Endothelial cell of umbilical vein (primary cell): ENCODE results near the gene P2RY1. TPM values are rescaled to one million over a fixed set of nuclear protein-coding genes. Genes with fewer than 3 reads are reported as not detected.

Experiments used
- BruUV-seq: library from RNA; stranded (reverse); fragments of 400-500 nt; replicated peaks from 2 replicates; lab custom pipeline; 2021; lab: Mats Ljungman, UMichigan
- CTCF ChIA-PET: fragments of 300-600, 350-600 bp; sonication (Branson Sonifier 250); formaldehyde crosslinking; loops from one replicate; lab custom pipeline; 2021; ENCODE audit warnings: antibody characterized with exemption, inconsistent platforms; lab: Charles Lee
- POLR2A ChIA-PET: fragments of 300-600, 350-600 bp; sonication (Branson Sonifier 250); formaldehyde crosslinking; loops from one replicate; lab custom pipeline; 2021; ENCODE audit warnings: antibody characterized with exemption, inconsistent platforms; lab: Charles Lee
- DNase-seq: peaks from one replicate; pipeline ENCODE4 v3.0.0-alpha.2; 2011; ENCODE audit warnings: low read depth, low spot score
- FAIRE-seq: peaks from 2 replicates; lab custom pipeline; 2011; peaks lifted over from hg19 to GRCh38; lab: Jason Lieb, UNC
- H2AFZ ChIP-seq: 2 replicates; pipeline ENCODE4 v1.6.0; 2012; ENCODE audit warnings: low read depth, low read length, control low read depth, inconsistent platforms
- H3K27ac ChIP-seq: 2 replicates; pipeline ENCODE4 v1.5.1; 2011; ENCODE audit warnings: low read depth, mild to moderate bottlenecking, control low read depth, low read length, moderate library complexity; ENCODE audit not compliant: insufficient read depth
- H3K27me3 ChIP-seq, 2 experiments: 2 replicates each; pipeline versions ENCODE4 v1.6.0 to v1.6.1; 2011; ENCODE audit warnings: low read length in 2 of 2, mixed read lengths in 1 of 2; ENCODE audit not compliant: control insufficient read depth in 2 of 2, insufficient read depth in 2 of 2
- H3K36me3 ChIP-seq, 2 experiments: 2 replicates in 1 of 2; 3 replicates in 1 of 2; pipeline ENCODE4 v1.5.1; 2011; ENCODE audit warnings: low read length in 2 of 2, mild to moderate bottlenecking in 1 of 2, moderate library complexity in 1 of 2; ENCODE audit not compliant: control insufficient read depth in 2 of 2, insufficient read depth in 2 of 2; ENCODE audit errors: extremely low read depth in 1 of 2
- H3K4me1 ChIP-seq: 3 replicates; pipeline ENCODE4 v1.5.1; 2011; ENCODE audit warnings: mild to moderate bottlenecking, low read length; ENCODE audit not compliant: control insufficient read depth, insufficient read depth; ENCODE audit errors: extremely low read depth
- H3K4me2 ChIP-seq: 2 replicates; pipeline ENCODE4 v1.6.1; 2011; ENCODE audit warnings: low read length, control low read depth, mixed read lengths; ENCODE audit not compliant: insufficient read depth
- H3K4me3 ChIP-seq, 3 experiments: fragments of 200-600 bp in 1 of 3; sonication (generic), shearing (Covaris generic) in 1 of 3; replicated peaks in 1 of 3; 2 replicates each; pipeline ENCODE4 v1.5.1; 2011 to 2016; ENCODE audit warnings: control low read depth in 3 of 3, low read length in 3 of 3, mild to moderate bottlenecking in 2 of 3, inconsistent platforms in 1 of 3, low read depth in 1 of 3, moderate library complexity in 1 of 3; ENCODE audit not compliant: insufficient read depth in 1 of 3
- H3K79me2 ChIP-seq: 2 replicates; pipeline ENCODE4 v1.6.0; 2012; ENCODE audit warnings: low read length, inconsistent platforms; ENCODE audit not compliant: control insufficient read depth, insufficient read depth
- H3K9ac ChIP-seq: replicated peaks from 2 replicates; pipeline ENCODE3; 2011; ENCODE audit warnings: low read length, control low read depth; ENCODE audit not compliant: insufficient read depth; ENCODE audit errors: extremely low read depth
- H3K9me1 ChIP-seq: replicated peaks from 3 replicates; pipeline ENCODE4 v1.6.0; 2011; ENCODE audit warnings: mild to moderate bottlenecking, low read length; ENCODE audit not compliant: control insufficient read depth, insufficient read depth; ENCODE audit errors: extremely low read depth
- H3K9me3 ChIP-seq: replicated peaks from 2 replicates; pipeline ENCODE4 v1.5.1; 2012; ENCODE audit warnings: low read length, inconsistent platforms; ENCODE audit not compliant: control insufficient read depth, insufficient read depth
- H4K20me1 ChIP-seq: replicated peaks from 2 replicates; pipeline ENCODE3; 2011; ENCODE audit warnings: mild to moderate bottlenecking, low read length; ENCODE audit not compliant: control insufficient read depth, insufficient read depth; ENCODE audit errors: extremely low read depth
- EZH2 ChIP-seq: IDR thresholded peaks from 2 replicates; pipeline ENCODE4 v1.6.1; 2012; ENCODE audit warnings: borderline replicate concordance, low read depth, mild to moderate bottlenecking, moderate library complexity, low read length, inconsistent platforms; ENCODE audit not compliant: severe bottlenecking
- FOS ChIP-seq: IDR thresholded peaks from 2 replicates; pipeline ENCODE4 v1.6.1; 2011; ENCODE audit warnings: mild to moderate bottlenecking, low read length, moderate library complexity, borderline replicate concordance; ENCODE audit not compliant: insufficient read depth
- GATA2 ChIP-seq: IDR thresholded peaks from 2 replicates; pipeline ENCODE4 v1.7.0; 2011; ENCODE audit warnings: low read depth, mild to moderate bottlenecking, moderate library complexity, mixed read lengths, low read length; ENCODE audit not compliant: insufficient read length, insufficient read depth
- JUN ChIP-seq: IDR thresholded peaks from 2 replicates; pipeline ENCODE4 v1.6.1; 2011; ENCODE audit warnings: borderline replicate concordance, low read depth; ENCODE audit not compliant: insufficient read length, insufficient read depth
- MYC ChIP-seq: IDR thresholded peaks from one replicate; pipeline ENCODE4 v1.6.1; 2011; ENCODE audit warnings: mild to moderate bottlenecking, low read depth, low read length
- POLR2A ChIP-seq: IDR thresholded peaks from 2 replicates; pipeline ENCODE4 v1.6.1; 2012; ENCODE audit warnings: low read depth, mild to moderate bottlenecking, control low read depth, low read length
- POLR2AphosphoS5 ChIP-seq: IDR thresholded peaks from 2 replicates; pipeline ENCODE4 v1.6.1; 2012; ENCODE audit warnings: low read depth, mild to moderate bottlenecking, control low read depth, low read length, moderate library complexity; ENCODE audit not compliant: insufficient read depth
- dilution Hi-C: fragments of 300-500 bp; cut with MboI; formaldehyde crosslinking; loops from one replicate; pipeline ENCODE4 v1.15.0; 2019; ENCODE audit warnings: low sequenced_read_pairs; ENCODE audit not compliant: extremely low pct_ligation_motif_present
- intact Hi-C: fragments of 100-400 bp; cut with micrococcal nuclease; formaldehyde crosslinking; loops from one replicate; pipeline ENCODE4 v1.10.0; 2022
- polyA plus RNA-seq, 4 experiments: library from polyadenylated mRNA; depleted of rRNA in 3 of 4; stranded (reverse) in 3 of 4; unstranded in 1 of 4; fragments of >200 nt; gene quantifications; 2 replicates each; pipeline versions ENCODE4 v1.2.1 to v1.2.3, GENCODE V29; 2011 to 2012; ENCODE audit warnings: missing spikeins in 1 of 4
- total RNA-seq: library from RNA; stranded (reverse); gene quantifications from 2 replicates; pipeline ENCODE4 v1.2.3, GENCODE V29; 2021
- TF ChIP-seq, protein P1 (sequence below), 2 donors: IDR thresholded peaks; 1 replicate in 1 of 2; 2 replicates in 1 of 2; pipeline ENCODE4 v1.5.1; 2011; ENCODE audit warnings: low read length in 2 of 2, mild to moderate bottlenecking in 2 of 2, moderate library complexity in 2 of 2, control low read depth in 1 of 2, inconsistent platforms in 1 of 2, low read depth in 1 of 2; ENCODE audit not compliant: insufficient read depth in 1 of 2; ENCODE audit errors: extremely low read depth in 1 of 2
- TF ChIP-seq, protein P2 (sequence below): IDR thresholded peaks from 2 replicates; pipeline ENCODE4 v1.6.1; 2011; ENCODE audit not compliant: insufficient read depth, insufficient read length

The P2RY1 gene
- total and polyA plus RNA-seq, 2 donors (not counting 3 experiments of a cell fraction or from before 2014, with no cell fraction given): 0.81 to 1.7 TPM

DNA sequence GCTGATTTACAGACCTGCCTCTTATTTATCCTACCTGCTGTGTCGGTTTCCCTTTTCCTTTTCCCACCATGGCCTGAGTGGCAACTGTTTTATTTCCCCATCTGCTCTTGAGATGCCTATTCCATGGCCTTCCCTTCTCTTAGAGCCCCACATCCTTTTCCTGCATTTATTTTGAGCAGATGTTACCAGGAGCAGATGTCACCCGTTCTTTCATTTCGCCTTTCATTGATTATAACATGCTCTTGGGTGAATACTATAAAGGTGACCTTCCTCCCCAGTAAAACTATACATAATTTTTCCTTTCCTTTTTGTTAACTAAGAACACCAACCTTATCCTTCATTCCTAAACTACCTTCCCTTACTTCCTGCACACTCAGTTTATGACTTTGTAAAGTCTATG lies 8.5 kb upstream of the P2RY1 start:
- dilution Hi-C loops: no loop called here
- no peak overlapping the region for H3K4me3 ChIP-seq
- CTCF ChIA-PET: no interaction called here
- peaks cover 0 to 2% of the 10 kb centered on the region in 2 experiments for H3K27me3 ChIP-seq
- no peaks in the 10 kb centered on the region for H4K20me1 ChIP-seq
- H3K9me1 ChIP-seq: no peaks in the 10 kb centered on the region
- no peak overlapping the region for H3K9ac ChIP-seq
- no TSS peak for BruUV-seq
- H3K36me3 ChIP-seq: no peaks in the 10 kb centered on the region
- DNase-seq (no peak), FAIRE-seq (no peak)
- H3K4me1 ChIP-seq: no peaks in the 10 kb centered on the region
- H3K27ac ChIP-seq: no peak overlapping the region
- POLR2A ChIA-PET: no interaction called here
- intact Hi-C loops: no loop called here
- H3K79me2 ChIP-seq: no peaks in the 10 kb centered on the region
- no peak for TF ChIP-seq EZH2
- H2AFZ ChIP-seq: no peak overlapping the region
- H3K9me3 ChIP-seq: no peaks in the 10 kb centered on the region
- no peak overlapping the region for H3K4me2 ChIP-seq

DNA sequence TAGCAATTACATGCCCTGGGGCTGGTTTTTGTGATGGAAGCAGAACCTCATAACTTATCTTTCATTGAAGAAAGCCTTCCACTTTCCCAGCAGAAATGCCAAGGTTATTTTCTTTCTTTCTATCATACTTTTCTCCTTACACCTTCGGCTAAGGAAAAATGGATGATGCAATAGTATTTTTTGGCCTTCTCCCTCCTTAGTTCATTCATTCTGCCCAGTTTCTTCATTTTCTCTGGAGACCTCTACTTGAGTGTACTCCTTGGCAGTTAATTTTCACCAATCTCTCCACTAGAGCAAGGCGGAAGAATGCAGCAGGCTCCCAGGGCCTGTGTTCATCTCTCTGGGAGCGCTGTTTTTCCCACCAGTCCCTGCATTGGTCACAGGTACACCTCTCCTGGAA lies 7.6 kb upstream of the P2RY1 start:
- Histone ChIP-seq H3K36me3 (no peaks in the 10 kb centered on the region), H3K27me3 (peaks cover 0 to 2% of the 10 kb centered on the region in 2 experiments), H3K4me2 (no peak overlapping the region), H3K9me1 (no peaks in the 10 kb centered on the region), H3K9ac (no peak overlapping the region), H4K20me1 (no peaks in the 10 kb centered on the region), H2AFZ (no peak overlapping the region), H3K79me2 (no peaks in the 10 kb centered on the region), H3K4me1 (no peaks in the 10 kb centered on the region), H3K27ac (no peak overlapping the region), H3K9me3 (no peaks in the 10 kb centered on the region), H3K4me3 (no peak overlapping the region)
- CTCF ChIA-PET: no interaction called here
- TF ChIP-seq, protein P1, sequence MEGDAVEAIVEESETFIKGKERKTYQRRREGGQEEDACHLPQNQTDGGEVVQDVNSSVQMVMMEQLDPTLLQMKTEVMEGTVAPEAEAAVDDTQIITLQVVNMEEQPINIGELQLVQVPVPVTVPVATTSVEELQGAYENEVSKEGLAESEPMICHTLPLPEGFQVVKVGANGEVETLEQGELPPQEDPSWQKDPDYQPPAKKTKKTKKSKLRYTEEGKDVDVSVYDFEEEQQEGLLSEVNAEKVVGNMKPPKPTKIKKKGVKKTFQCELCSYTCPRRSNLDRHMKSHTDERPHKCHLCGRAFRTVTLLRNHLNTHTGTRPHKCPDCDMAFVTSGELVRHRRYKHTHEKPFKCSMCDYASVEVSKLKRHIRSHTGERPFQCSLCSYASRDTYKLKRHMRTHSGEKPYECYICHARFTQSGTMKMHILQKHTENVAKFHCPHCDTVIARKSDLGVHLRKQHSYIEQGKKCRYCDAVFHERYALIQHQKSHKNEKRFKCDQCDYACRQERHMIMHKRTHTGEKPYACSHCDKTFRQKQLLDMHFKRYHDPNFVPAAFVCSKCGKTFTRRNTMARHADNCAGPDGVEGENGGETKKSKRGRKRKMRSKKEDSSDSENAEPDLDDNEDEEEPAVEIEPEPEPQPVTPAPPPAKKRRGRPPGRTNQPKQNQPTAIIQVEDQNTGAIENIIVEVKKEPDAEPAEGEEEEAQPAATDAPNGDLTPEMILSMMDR (IDR thresholded peaks at IDR 0.05; ENCODE audit: extremely low read depth in 1 of 2, insufficient read depth in 1 of 2, low read depth in 1 of 2, low read length in 2 of 2): no peak
- TF ChIP-seq POLR2A: no peak
- no peak for TF ChIP-seq MYC
- no peak for TF ChIP-seq JUN
- TF ChIP-seq, protein P2, sequence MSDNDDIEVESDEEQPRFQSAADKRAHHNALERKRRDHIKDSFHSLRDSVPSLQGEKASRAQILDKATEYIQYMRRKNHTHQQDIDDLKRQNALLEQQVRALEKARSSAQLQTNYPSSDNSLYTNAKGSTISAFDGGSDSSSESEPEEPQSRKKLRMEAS: no peak
- TF ChIP-seq POLR2AphosphoS5: no peak
- no peak for TF ChIP-seq GATA2
- no peak for TF ChIP-seq FOS
- dilution Hi-C loops (no loop called here), intact Hi-C loops (no loop called here)
- BruUV-seq: no TSS peak
- DNase-seq (no peak), FAIRE-seq (no peak)
- POLR2A ChIA-PET: no interaction called here
